Mucosa of stomach (tissue), 1 donor: ENCODE data around the gene GALNT14.
"Not testable (repeated sequence)": the region's sequence is repeated elsewhere in the genome, so short reads cannot be mapped to it uniquely, and the experiment has no call there.

Source experiments
- H3K27me3 ChIP-seq: one replicate; pipeline ENCODE4 v1.7.0; 2013; ENCODE audit warnings: mild to moderate bottlenecking, low read length; ENCODE audit not compliant: control insufficient read depth, insufficient read depth
- H3K36me3 ChIP-seq: one replicate; pipeline ENCODE4 v1.7.0; 2013; ENCODE audit warnings: low read length; ENCODE audit not compliant: control insufficient read depth, insufficient read depth
- H3K4me1 ChIP-seq: one replicate; pipeline ENCODE4 v1.7.0; 2013; ENCODE audit warnings: mild to moderate bottlenecking, low read length; ENCODE audit not compliant: control insufficient read depth, insufficient read depth
- H3K4me3 ChIP-seq: one replicate; pipeline ENCODE4 v1.7.0; 2013; ENCODE audit warnings: low read length
- H3K9ac ChIP-seq: one replicate; pipeline ENCODE4 v1.7.0; 2013; ENCODE audit warnings: mild to moderate bottlenecking, low read length, moderate library complexity
- H3K9me3 ChIP-seq: one replicate; pipeline ENCODE4 v1.7.0; 2013; ENCODE audit warnings: mild to moderate bottlenecking, low read length, moderate library complexity; ENCODE audit not compliant: control insufficient read depth
- donor health status: Pancreatic carcinoma.

Gene GALNT14

DNA sequence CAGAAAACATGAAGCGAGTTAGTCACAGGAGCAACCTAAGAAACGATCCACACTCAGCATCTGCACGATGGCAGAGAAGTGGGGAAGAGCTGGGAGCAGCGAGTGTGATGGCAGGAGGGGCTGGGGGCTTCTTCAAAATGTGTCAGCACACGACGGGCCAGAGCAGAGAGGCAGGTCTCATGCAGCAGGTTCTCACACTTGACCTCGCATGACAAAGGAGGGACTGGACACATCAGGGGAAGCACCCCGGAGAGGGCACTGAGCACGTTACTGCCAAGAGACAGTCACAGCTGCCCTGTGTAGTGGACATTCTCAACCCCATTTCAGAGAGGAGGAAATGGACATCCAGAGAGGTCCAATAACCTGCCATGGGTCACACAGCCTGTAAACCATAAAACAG, 226.9 kb downstream of the GALNT14 start:
- Histone ChIP-seq H3K9ac (no peak overlapping the region), H3K9me3 (no peaks in the 10 kb centered on the region), H3K36me3 (no peaks in the 10 kb centered on the region), H3K4me3 (no peak overlapping the region), H3K4me1 (no peaks in the 10 kb centered on the region), H3K27me3 (no peaks in the 10 kb centered on the region)

DNA sequence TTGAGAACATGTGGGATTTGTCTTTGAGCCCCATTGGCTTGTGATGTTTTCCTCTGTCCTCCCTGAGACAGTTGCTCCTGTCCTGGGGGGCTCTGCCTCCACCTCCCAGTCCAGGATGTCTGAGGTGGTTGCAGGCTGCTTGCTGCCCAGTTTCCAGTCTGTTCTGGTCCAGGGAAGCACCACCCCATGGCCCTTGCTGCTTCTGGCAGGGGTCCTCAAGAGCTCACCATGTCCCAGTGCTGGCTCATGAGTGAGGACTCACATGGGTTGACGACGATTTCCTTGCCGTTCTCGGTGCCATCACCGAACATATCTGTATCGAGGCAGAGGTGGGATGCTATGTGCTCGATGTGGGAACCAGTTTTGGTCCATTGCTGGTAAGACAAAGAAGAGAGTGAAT, 227.6 kb downstream of the GALNT14 start:
- H3K9me3 ChIP-seq, result no peaks in the 10 kb centered on the region
- no peaks in the 10 kb centered on the region for H3K27me3 ChIP-seq
- H3K9ac ChIP-seq, result no peak overlapping the region
- H3K4me3 ChIP-seq, result no peak overlapping the region
- no peaks in the 10 kb centered on the region for H3K4me1 ChIP-seq
- H3K36me3 ChIP-seq, result no peaks in the 10 kb centered on the region

- H3K36me3 ChIP-seq, H3K27me3 ChIP-seq, H3K4me3 ChIP-seq, H3K4me1 ChIP-seq, H3K9me3 ChIP-seq, H3K9ac ChIP-seq: not testable (repeated sequence)
Observed at GRCh38 chr2:30904437-30904836, 233.8 kb downstream of the GALNT14 start.

DNA sequence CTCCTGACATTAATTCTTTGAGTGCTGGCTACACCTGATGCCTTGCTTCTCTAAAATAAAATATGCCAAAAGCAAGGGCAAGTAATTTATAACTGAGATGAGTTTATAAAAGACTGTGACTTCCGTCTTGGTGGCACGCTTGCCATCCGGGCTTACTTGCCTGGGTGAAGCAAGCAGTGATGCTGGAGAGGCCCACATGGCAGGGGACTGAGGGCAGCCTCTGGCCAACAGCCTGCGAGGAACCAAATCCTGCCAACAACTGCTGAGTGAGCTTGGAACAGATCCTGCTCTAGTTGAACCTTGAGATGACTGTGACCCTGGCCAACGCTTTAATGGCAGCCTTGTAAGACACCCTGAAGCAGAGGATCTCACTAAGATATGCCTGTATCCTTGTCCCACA, 234.9 kb downstream of the GALNT14 start:
- H3K4me3 ChIP-seq, result no peak overlapping the region
- no peaks in the 10 kb centered on the region for H3K4me1 ChIP-seq
- H3K9me3 ChIP-seq, result no peaks in the 10 kb centered on the region
- H3K9ac ChIP-seq, result no peak overlapping the region
- no peaks in the 10 kb centered on the region for H3K27me3 ChIP-seq
- H3K36me3 ChIP-seq, result no peaks in the 10 kb centered on the region

- Histone ChIP-seq H3K4me1 (no peaks in the 10 kb centered on the region), H3K9me3 (no peaks in the 10 kb centered on the region), H3K4me3 (no peak overlapping the region), H3K9ac (no peak overlapping the region), H3K36me3 (no peaks in the 10 kb centered on the region), H3K27me3 (no peaks in the 10 kb centered on the region)
Observed at GRCh38 chr2:30900381-30900780, 237.9 kb downstream of the GALNT14 start.

DNA sequence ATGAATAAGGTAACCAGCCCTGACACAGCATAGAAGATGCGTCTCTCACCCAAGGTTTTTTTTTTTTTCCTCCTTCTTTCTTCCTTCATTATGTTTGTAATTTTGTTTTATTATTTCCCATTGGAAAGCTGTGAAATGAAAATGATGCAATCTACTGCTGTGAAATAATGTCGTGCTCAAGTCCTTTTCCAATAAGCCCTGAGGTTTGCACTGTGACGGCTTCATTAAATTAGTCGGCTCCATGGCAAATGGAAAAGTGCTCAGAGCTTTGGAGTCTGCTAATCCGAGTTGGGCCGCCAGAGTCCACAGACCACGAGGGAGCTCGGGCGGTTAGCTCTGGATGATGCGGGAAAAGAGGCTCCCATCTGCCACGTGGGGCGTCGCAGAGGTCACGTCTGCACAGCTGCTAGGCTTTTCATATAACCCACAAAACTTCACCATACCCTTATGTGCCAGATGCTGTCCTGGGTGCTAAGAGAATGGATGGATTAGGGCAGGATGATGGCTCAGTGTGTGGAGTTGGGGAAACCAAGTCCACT, 238.7 kb downstream of the GALNT14 start:
- Histone ChIP-seq H3K36me3 (no peaks in the 10 kb centered on the region), H3K4me3 (no peak overlapping the region), H3K27me3 (no peaks in the 10 kb centered on the region), H3K4me1 (no peaks in the 10 kb centered on the region), H3K9me3 (no peaks in the 10 kb centered on the region), H3K9ac (no peak overlapping the region)

GRCh38 chr2:30897539-30897938, 240.7 kb downstream of the GALNT14 start:
- Histone ChIP-seq H3K4me3 (no peak overlapping the region), H3K9ac (no peak overlapping the region), H3K27me3 (no peaks in the 10 kb centered on the region), H3K36me3 (no peaks in the 10 kb centered on the region), H3K4me1 (no peaks in the 10 kb centered on the region), H3K9me3 (no peaks in the 10 kb centered on the region)

GRCh38 chr2:30894498-30895119, 243.6 kb downstream of the GALNT14 start:
- Histone ChIP-seq H3K36me3 (no peaks in the 10 kb centered on the region), H3K9ac (no peak overlapping the region), H3K27me3 (no peaks in the 10 kb centered on the region), H3K4me1 (no peaks in the 10 kb centered on the region), H3K4me3 (no peak overlapping the region), H3K9me3 (no peaks in the 10 kb centered on the region)

GRCh38 chr2:30888852-30889409, 249.3 kb downstream of the GALNT14 start:
- H3K27me3 ChIP-seq, result no peaks in the 10 kb centered on the region
- H3K9me3 ChIP-seq, result no peaks in the 10 kb centered on the region
- H3K4me1 ChIP-seq, result no peaks in the 10 kb centered on the region
- H3K4me3 ChIP-seq, result no peak overlapping the region
- no peaks in the 10 kb centered on the region for H3K36me3 ChIP-seq
- H3K9ac ChIP-seq, result no peak overlapping the region

GRCh38 chr2:30886080-30886479, 252.2 kb downstream of the GALNT14 start:
- no peak overlapping the region for H3K4me3 ChIP-seq
- H3K27me3 ChIP-seq, result no peaks in the 10 kb centered on the region
- no peaks in the 10 kb centered on the region for H3K9me3 ChIP-seq
- H3K4me1 ChIP-seq, result no peaks in the 10 kb centered on the region
- no peaks in the 10 kb centered on the region for H3K36me3 ChIP-seq
- H3K9ac ChIP-seq, result no peak overlapping the region

DNA sequence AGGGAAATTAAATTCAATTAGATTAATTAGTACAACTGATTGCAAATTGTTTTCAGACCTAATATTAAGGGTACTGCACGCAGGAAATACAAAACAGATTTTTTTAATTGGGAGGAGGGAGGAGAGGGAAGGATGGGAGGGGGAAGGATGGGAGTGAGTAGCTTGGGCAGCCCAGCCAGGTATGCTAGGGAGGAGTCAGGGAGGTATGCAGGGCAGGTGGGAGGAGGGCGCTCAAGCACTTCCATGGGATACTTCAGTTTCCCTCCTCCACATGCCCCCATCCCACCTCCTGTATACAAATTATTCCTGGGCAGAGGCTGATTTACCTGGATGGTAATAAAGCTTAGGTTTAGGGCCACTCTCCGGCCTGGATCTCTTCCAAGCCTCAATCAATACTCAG, 254.4 kb downstream of the GALNT14 start:
- Histone ChIP-seq H3K27me3 (no peaks in the 10 kb centered on the region), H3K4me3 (no peak overlapping the region), H3K9ac (no peak overlapping the region), H3K9me3 (no peaks in the 10 kb centered on the region), H3K4me1 (no peaks in the 10 kb centered on the region), H3K36me3 (no peaks in the 10 kb centered on the region)

- Histone ChIP-seq H3K9ac (no peak overlapping the region), H3K9me3 (no peaks in the 10 kb centered on the region), H3K27me3 (no peaks in the 10 kb centered on the region)
Observed at GRCh38 chr2:30883184-30883583, 255.1 kb downstream of the GALNT14 start.

More at GRCh38 chr2:30883184-30883583, 255.1 kb downstream of the GALNT14 start:
- no peaks in the 10 kb centered on the region for H3K36me3 ChIP-seq
- H3K4me3 ChIP-seq, result no peak overlapping the region
- no peaks in the 10 kb centered on the region for H3K4me1 ChIP-seq
